ENCODE data around the gene S100A9.
"Not testable (repeated sequence)": the region's sequence is repeated elsewhere in the genome, so short reads cannot be mapped to it uniquely, and the experiment has no call there.

S100A9 gene

DNA sequence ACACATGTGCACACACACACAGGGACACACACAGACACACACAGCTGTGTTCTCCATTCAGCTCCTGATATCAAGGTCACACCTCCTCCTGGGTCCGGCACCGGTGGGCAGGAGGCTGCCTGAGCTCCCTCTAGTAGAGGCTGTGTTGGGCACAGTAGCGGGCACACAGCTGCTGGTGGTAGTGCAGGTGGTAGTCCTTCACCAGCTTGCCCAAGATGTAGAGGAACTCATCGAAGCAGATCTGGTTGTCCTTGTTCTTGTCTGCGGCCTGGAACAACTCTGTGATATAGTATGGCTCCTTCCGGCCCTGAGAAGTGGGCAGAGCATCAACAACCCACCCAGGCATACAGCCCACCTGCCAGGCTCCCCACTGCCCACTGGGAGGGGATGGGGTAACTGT lies 38.8 kb downstream of the S100A9 start:
- Mint-ChIP-seq H3K9me3 (no peaks in the 10 kb centered on the region), H3K4me3 (no peak overlapping the region), H3K27me3 (peaks cover 13% of the 10 kb centered on the region), H3K4me1 (no peaks in the 10 kb centered on the region), H3K36me3 (ENCODE audit: low read depth) (no peaks in the 10 kb centered on the region), H3K27ac (no peak overlapping the region)
- DNase-seq (no peak), ATAC-seq (no peak)

DNA sequence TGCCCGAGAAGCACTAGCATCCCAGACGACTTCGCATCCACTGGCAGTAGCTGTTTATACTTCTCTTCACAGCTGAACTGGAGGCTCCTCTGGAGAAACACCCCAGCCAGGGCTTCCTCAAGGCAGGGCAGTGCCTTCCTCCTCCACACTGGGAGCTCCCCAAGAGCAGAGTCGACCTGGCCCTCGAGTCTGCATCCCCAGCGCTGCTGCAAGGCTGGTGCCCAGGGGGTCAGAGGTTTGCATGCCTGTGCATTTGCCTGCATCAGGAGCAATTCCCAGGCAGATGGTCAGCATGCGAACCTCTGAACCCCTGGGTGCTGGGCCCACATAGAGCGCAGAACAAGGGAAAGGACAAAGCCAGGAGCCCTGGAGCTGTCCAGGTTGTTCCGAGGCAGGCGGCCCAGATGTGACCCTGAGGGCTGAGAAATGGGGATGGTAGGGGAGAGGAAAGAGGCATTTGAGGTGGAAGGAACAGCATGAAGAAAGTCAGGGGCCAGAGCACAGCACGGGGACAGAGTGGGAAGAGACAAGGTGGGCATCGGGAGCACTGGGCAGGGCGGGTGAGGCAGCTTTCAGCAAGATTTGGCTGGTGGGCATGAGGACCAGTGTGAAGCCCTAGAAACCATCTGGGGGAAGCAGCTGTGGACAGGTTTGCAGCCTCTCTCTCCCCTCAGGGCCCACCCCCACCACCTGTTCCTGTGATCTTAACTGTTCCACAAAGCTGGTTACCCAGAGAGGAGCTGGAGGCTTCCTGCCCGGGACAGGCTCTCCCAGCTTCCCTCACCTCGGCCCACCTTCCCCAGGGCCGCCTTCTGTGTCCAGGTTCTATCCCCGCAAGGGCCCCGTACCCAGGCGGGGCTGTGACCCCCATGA lies 39.6 kb downstream of the S100A9 start:
- no peaks in the 10 kb centered on the region for H3K36me3 Mint-ChIP-seq (ENCODE audit: low read depth)
- H3K9me3 Mint-ChIP-seq = no peaks in the 10 kb centered on the region
- ATAC-seq (no peak), DNase-seq (no peak)
- H3K4me1 Mint-ChIP-seq = no peaks in the 10 kb centered on the region
- no peak overlapping the region for H3K27ac Mint-ChIP-seq
- peaks cover 13% of the 10 kb centered on the region for H3K27me3 Mint-ChIP-seq
- H3K4me3 Mint-ChIP-seq = no peak overlapping the region

DNA sequence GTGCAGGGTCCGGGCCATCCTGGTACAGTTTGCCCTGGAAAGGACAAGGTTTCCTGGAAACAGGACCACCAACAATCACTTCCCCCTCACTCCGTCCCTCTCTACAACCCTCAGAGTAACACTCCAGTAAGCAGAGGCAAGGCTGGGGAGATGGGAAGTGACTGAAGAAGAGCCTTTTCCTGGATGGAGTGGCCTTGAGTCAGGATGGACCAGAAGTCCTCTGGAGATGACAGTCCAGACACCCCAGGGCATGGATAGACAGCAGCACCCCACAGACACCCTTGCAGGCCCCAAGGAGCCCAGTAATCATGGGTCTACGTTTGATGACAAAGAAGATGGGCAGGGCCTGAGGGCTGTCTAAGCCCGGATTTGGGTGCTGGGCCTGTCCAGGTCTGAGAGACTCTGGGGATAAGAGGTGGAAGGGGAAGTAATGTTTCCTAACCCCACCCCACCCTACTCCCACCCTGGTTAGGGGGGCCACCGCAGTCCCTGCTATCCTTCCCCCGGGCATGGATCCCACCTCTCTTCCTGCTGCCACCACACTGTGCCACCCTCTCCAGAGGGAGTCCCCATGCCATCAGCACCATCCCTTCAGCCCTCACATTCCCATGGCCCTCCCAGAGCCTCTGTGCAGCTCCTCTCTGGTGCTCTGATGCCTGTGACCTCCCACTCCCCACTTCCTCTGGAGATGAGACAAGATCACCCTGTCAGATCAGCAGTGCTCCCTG lies 40.4 kb downstream of the S100A9 start:
- Mint-ChIP-seq H3K4me3 (no peak overlapping the region), H3K4me1 (no peaks in the 10 kb centered on the region), H3K9me3 (no peaks in the 10 kb centered on the region), H3K36me3 (ENCODE audit: low read depth) (no peaks in the 10 kb centered on the region), H3K27ac (no peak overlapping the region), H3K27me3 (peaks cover 11% of the 10 kb centered on the region)
- ATAC-seq (no peak), DNase-seq (no peak)

DNA sequence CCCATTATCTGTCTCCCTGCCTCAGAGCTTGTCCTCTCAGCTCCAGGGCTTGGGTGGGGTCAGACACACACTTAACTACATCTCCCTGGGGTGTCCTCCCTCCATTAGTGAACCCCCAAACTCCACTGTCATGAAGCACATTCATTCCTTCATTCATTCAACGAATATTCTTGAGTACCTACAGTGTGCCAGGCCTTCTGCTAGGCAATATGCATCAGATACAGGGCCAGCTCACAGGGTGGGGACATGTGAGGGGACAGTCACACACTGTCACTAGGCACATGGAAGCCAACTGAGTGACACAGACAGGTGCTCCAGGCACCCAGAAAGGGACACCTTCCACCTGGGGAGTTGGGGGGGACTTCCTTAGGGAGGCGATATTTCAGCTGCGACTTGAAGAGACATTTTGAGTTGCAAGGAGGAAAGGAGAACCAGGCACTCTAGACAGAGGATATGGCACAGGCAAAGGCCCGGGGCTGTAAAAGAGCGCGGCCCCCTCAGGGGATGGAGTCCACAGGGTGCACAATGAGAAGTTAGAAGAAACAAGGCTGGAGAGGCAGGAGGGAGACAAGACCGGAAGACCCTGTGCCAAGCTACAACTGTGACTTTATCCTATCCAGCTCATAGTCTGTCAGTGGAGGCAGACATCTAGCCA lies 41.9 kb downstream of the S100A9 start:
- ATAC-seq = no peak
- Mint-ChIP-seq H3K27ac (no peak overlapping the region), H3K27me3 (peaks cover 10% of the 10 kb centered on the region), H3K36me3 (ENCODE audit: low read depth) (no peaks in the 10 kb centered on the region), H3K4me3 (no peak overlapping the region), H3K4me1 (no peaks in the 10 kb centered on the region), H3K9me3 (peaks cover under 1% of the 10 kb centered on the region)
- no peak for DNase-seq

DNA sequence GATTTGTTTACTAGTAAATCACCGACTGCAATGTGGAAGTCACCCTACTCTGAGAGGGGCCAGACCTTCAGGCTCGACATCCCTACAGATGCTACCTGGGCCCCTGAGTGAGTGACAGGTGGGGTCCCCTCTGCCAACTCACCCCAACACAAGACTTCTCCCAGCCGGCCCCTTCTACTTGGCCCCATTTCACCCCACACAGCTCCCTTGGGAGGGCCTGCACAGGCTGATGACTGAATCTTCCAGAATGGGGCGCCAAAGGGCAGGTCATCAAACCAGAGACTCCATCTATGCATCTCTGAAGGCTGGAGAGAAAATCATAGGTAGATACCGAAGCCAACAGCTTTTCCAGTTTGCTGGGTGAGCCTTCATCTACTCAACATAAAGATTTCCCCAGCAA lies 42.6 kb downstream of the S100A9 start:
- peaks cover 10% of the 10 kb centered on the region for H3K27me3 Mint-ChIP-seq
- no peaks in the 10 kb centered on the region for H3K4me1 Mint-ChIP-seq
- DNase-seq (no peak), ATAC-seq (no peak)
- peaks cover 3% of the 10 kb centered on the region for H3K9me3 Mint-ChIP-seq
- H3K4me3 Mint-ChIP-seq = no peak overlapping the region
- H3K36me3 Mint-ChIP-seq (ENCODE audit: low read depth) = no peaks in the 10 kb centered on the region
- H3K27ac Mint-ChIP-seq = no peak overlapping the region

DNA sequence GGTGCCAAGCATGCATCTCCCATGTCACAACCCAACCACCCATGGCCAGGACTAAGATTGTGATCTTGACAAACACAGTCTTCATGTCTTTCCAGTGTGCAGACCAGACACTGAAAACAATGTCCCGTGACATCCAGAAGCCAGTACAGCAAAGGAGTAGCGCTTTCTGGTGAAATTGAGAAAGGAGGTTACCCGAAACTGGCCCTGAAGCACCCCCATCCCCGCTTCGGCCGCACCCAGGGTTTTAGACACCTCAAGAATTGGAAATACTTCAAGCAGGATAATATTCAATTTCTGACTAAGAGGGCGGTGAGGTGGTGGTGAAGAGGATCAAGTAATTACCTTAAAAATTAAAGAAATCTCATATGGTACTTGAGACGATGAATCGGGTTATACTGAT lies 43.8 kb downstream of the S100A9 start:
- DNase-seq = no peak
- ATAC-seq = no peak
- Mint-ChIP-seq H3K36me3 (ENCODE audit: low read depth) (no peaks in the 10 kb centered on the region), H3K27ac (no peak overlapping the region), H3K27me3 (peaks cover 6% of the 10 kb centered on the region), H3K9me3 (peaks cover 3% of the 10 kb centered on the region), H3K4me3 (no peak overlapping the region), H3K4me1 (no peaks in the 10 kb centered on the region)

DNA sequence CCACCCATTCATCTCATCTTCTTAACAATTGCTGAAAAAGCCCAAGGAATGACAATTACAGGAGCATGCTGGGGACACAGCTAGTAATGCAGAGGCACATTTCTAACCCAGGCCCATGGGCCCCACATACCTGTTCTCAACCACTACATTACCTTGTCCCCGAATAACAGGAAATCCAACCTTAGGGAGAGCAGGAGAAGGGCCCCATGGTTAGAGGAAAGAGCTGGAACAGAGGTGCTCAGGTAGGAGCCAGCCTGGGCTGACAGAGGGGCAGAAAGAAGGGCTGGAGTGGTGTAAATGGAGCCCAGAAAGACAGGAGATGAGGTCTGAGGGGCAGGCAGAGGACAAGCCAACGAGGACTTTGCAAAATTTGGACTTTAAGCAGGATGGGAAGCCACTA lies 44.6 kb downstream of the S100A9 start:
- Mint-ChIP-seq H3K27me3 (peaks cover 5% of the 10 kb centered on the region), H3K4me3 (no peak overlapping the region), H3K36me3 (ENCODE audit: low read depth) (no peaks in the 10 kb centered on the region), H3K9me3 (peaks cover 3% of the 10 kb centered on the region), H3K4me1 (no peaks in the 10 kb centered on the region), H3K27ac (no peak overlapping the region)
- no peak for DNase-seq
- ATAC-seq = no peak

DNA sequence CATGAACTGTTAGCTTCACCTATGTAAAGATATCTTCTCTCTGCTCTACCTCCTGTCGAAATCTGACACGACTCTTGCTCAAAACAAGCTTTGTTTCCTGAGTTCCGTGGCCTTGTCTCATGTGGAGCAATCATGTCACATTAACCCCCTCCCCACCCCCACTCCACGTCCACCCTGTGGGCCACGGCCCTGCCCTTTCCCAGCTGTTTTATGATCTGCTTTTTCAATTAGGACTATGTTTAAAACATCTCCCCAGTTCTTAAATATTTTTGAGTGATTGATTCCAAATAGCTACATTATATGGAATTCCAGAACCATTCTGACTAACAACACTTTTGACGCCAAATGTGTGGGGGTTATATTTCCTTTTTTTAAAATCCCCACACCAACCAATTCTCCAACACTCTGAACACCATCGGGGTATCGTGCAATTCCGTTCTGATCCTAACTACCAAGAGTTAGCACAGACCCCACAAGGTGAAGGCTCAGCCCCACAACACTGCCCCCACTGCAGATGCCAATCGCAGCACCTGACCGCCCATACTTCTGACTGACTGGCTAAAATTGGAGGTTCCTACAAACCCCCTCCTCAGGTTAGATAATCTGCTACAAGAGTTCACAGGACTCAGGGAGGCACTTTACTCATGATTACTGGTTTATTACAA lies 45.9 kb downstream of the S100A9 start:
- Mint-ChIP-seq H3K27me3 (peaks cover 7% of the 10 kb centered on the region), H3K36me3 (ENCODE audit: low read depth) (no peaks in the 10 kb centered on the region), H3K4me3 (no peak overlapping the region), H3K27ac (no peak overlapping the region), H3K9me3 (peaks cover 3% of the 10 kb centered on the region), H3K4me1 (peaks cover 2% of the 10 kb centered on the region)
- ATAC-seq = no peak
- DNase-seq = no peak

DNA sequence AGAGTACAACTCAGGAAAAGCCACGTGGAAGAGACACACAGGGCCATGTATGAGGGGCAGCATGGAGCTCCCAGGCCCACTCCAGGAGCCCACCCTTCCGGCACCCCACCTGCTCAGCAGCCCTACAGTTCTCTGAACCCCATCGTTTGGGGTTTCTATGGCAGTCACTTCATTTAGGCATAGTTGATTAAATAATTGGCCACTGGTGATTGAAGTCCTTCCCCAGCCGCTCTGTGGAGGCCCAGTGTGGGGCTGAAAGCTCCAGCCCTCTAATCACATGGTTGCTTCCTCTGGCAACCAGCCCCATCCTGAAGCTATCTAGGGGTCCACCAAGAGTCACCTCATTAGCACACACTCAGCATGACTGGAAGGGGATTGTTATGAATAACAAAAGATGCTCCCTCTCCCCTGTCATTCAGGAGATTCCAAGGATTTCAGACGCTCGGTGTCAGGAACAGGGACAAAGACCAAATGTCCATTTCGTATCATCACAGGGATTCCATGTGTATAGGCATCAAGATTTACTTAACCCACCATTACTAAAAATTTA lies 46.5 kb downstream of the S100A9 start:
- H3K36me3 Mint-ChIP-seq (ENCODE audit: low read depth) = no peaks in the 10 kb centered on the region
- no peak overlapping the region for H3K4me3 Mint-ChIP-seq
- peaks cover 8% of the 10 kb centered on the region for H3K27me3 Mint-ChIP-seq
- H3K9me3 Mint-ChIP-seq = peaks cover 3% of the 10 kb centered on the region
- peaks cover 2% of the 10 kb centered on the region for H3K4me1 Mint-ChIP-seq
- ATAC-seq = no peak
- no peak for DNase-seq
- H3K27ac Mint-ChIP-seq = no peak overlapping the region

DNA sequence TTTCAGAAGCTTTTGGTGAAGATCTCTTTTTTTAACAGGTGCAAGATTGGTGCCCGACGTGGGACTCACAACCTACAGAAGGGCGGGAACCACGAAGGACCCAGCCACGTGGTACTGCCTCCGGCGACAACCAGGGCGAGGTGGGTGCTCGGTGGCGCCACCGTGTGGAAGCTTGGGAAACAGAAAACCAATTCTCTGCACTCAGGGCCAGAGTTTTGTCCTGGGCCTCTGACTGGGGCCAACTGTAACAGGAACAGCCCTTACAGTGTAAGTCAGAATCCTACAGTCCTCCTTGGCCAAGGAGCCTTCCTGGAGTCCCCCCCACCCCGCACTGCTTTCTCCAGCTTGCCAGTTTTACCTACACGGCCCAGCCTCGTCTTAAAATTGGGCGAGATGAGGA lies 47.1 kb downstream of the S100A9 start:
- Mint-ChIP-seq H3K36me3 (ENCODE audit: low read depth) (no peaks in the 10 kb centered on the region), H3K27ac (no peak overlapping the region), H3K9me3 (peaks cover 3% of the 10 kb centered on the region), H3K4me1 (peaks cover 2% of the 10 kb centered on the region), H3K4me3 (no peak overlapping the region), H3K27me3 (peaks cover 9% of the 10 kb centered on the region)
- ATAC-seq (no peak), DNase-seq (peak; percentile 65)

DNA sequence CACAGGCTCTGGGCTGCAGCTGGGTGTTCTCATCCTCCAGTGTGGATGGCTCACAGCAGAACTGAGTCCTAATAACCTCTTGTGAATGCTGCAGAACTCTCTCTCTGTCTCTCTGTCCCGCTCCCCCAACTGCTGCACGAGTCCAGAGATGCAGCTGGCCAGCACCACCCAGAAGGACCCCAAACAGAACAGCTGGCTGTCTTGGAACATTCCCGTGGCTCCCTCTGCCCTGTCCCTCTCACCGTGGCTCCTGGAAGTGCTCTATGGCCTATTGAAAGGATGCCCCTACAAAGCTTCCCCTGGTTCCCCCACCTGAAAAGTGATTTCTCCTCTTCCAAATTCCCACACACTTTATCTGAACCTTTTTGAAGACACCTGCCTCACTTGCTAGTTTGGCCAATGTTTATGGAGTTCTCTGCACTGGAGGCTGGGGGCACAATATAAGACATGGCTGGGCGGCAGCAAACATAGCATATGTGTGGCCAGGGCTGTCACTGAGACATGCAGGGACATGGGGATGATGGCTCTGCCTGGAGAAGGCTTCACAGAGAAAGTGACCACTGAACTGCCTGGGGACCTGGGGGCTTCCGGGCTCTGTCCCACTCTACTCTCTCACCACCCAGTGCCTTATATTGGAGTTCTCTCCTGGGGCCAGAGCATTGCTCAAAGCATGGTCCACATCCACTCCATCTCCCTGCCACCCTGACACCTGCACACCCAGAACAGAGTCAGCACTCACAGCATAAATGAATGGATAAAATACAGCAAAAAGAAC lies 48.4 kb downstream of the S100A9 start:
- not testable (repeated sequence) for H3K9me3 Mint-ChIP-seq; H3K4me1 Mint-ChIP-seq; H3K36me3 Mint-ChIP-seq (ENCODE audit: low read depth); DNase-seq; H3K27ac Mint-ChIP-seq; H3K4me3 Mint-ChIP-seq; ATAC-seq
- H3K27me3 Mint-ChIP-seq = peaks cover 12% of the 10 kb centered on the region

DNA sequence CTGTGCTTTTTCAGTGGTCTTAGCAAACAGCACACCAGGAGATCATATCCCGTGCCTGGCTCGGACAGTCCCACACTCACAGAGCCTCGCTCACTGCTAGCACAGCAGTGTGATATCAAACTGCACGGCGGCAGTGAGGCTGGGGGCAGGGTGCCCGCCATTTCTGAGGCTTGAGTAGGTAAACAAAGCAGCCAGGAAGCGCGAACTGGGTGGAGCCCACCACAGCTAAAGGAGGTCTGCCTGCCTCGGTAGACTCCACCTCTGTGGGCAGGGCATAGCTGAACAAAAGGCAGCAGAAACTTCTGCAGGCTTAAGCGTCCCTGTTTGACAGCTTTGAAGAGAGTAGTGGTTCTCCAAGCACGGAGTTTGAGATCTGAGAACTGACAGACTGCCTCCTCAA lies 49.6 kb downstream of the S100A9 start:
- not testable (repeated sequence) for ATAC-seq; H3K4me1 Mint-ChIP-seq; H3K27ac Mint-ChIP-seq; DNase-seq; H3K9me3 Mint-ChIP-seq; H3K4me3 Mint-ChIP-seq; H3K36me3 Mint-ChIP-seq (ENCODE audit: low read depth)
- H3K27me3 Mint-ChIP-seq = peaks cover 12% of the 10 kb centered on the region
